ENCODE measurements around the gene CYSRT1. TPM values are rescaled to one million over a fixed set of nuclear protein-coding genes. Genes with fewer than 3 reads are reported as not detected.
A peak's percentile ranks its signal among the peaks of the same experiment; 100 is the strongest.

Gene CYSRT1
- total and polyA plus RNA-seq, 2 donors = 0.57 to 2.8 TPM

- peaks cover 13 to 30% of the 10 kb centered on the region in 2 donors for H3K4me1 ChIP-seq (ENCODE audit: control insufficient read depth in 2 of 2, insufficient read depth in 2 of 2, low read length in 2 of 2)
- H3K27me3 ChIP-seq (ENCODE audit: control insufficient read depth in 2 of 2, insufficient read depth in 1 of 2, low read length in 1 of 2) = peaks cover 0 to 4% of the 10 kb centered on the region in 2 donors
- no peak overlapping the region for H3K27ac ChIP-seq (ENCODE audit: low read depth in 1 of 2, low read length in 1 of 2)
- peaks cover 11 to 19% of the 10 kb centered on the region in 2 donors for H3K36me3 ChIP-seq (ENCODE audit: control insufficient read depth in 2 of 2, insufficient read depth in 2 of 2, low read length in 1 of 2)
- no peaks in the 10 kb centered on the region for H3K9me3 ChIP-seq (ENCODE audit: control insufficient read depth in 2 of 2, insufficient read depth in 1 of 2, low read length in 1 of 2)
- no peak for DNase-seq (ENCODE audit: low read depth in 6 of 9, low spot score in 9 of 9)
- H3K4me3 ChIP-seq (ENCODE audit: low read length in 2 of 2) = no peak overlapping the region
- 93% methylated on average over 36 of the region's 36 CpGs for WGBS
These were observed 19.8 kb downstream of the CYSRT1 start for GRCh38 chr9:137244486-137245449.

DNA sequence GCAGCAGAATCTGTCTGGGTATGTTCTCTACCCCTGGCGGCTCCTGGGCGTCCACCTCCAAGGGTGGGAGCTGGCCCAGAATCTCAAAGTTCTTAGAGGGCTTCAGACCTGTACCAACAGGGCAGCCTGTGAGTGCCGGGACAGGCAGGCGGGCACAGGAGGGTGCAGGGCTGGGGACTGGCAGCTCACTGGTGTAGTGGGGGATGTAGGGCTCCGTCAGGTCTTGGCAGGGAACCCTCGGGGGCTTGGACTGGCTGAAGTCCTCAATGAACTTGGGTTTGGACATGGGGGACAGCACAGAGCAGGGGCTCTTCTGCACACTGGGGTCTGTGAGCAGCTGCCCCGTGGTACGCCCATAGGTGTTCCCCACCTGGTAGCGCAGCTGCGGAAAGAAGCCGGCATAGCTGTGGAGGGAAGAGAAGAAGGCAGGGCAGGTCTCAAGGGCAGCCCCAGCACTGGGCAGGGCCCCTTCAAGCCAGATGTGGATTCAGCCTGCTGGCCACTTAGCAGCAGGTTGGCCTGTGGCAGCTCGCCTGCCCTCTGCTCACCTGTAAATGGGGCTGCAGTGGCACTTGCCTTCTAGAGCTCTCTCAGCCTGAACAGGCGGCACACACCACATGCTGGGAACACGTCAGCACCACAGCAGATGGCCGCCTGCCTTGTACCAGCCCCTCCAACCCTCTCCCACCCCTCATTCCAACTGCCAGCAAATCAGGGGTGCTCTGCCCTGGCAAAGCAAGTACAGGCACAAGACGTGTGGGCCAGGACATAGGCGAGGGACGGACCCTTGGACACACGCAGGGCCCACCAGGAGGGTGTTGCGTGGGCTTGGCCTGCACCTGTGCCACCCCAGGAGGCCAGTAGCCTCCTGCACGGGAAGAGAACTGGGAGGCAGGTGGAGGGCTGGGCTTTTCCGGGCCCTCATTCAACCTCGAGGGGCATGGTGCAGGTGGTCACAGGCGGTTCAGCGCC, 20.8 kb downstream of the CYSRT1 start:
- H3K27ac ChIP-seq (ENCODE audit: low read depth in 1 of 2, low read length in 1 of 2) = no peak overlapping the region
- 96% methylated on average over 25 of the region's 25 CpGs for WGBS
- no peak for DNase-seq (ENCODE audit: low read depth in 6 of 9, low spot score in 9 of 9)

GRCh38 chr9:137247135-137247915, 22.4 kb downstream of the CYSRT1 start:
- Histone ChIP-seq H3K9me3 (ENCODE audit: control insufficient read depth in 2 of 2, insufficient read depth in 1 of 2, low read length in 1 of 2) (no peaks in the 10 kb centered on the region), H3K27ac (ENCODE audit: low read depth in 1 of 2, low read length in 1 of 2) (peak overlapping the region in 1 of 2 donors; percentile 36), H3K27me3 (ENCODE audit: control insufficient read depth in 2 of 2, insufficient read depth in 1 of 2, low read length in 1 of 2) (peaks cover 0 to 15% of the 10 kb centered on the region in 2 donors), H3K36me3 (ENCODE audit: control insufficient read depth in 2 of 2, insufficient read depth in 2 of 2, low read length in 1 of 2) (peaks cover 11 to 14% of the 10 kb centered on the region in 2 donors), H3K4me3 (ENCODE audit: low read length in 2 of 2) (no peak overlapping the region), H3K4me1 (ENCODE audit: control insufficient read depth in 2 of 2, insufficient read depth in 2 of 2, low read length in 2 of 2) (peaks cover 6 to 19% of the 10 kb centered on the region in 2 donors)
- 88% methylated on average over 20 of the region's 20 CpGs for WGBS
- DNase-seq (ENCODE audit: low read depth in 6 of 9, low spot score in 9 of 9) = no peak

More for the DNA sequence above, 20.8 kb downstream of the CYSRT1 start:
- H3K36me3 ChIP-seq (ENCODE audit: control insufficient read depth in 2 of 2, insufficient read depth in 2 of 2, low read length in 1 of 2) = peaks cover 11 to 19% of the 10 kb centered on the region in 2 donors
- H3K9me3 ChIP-seq (ENCODE audit: control insufficient read depth in 2 of 2, insufficient read depth in 1 of 2, low read length in 1 of 2) = no peaks in the 10 kb centered on the region
- H3K4me1 ChIP-seq (ENCODE audit: control insufficient read depth in 2 of 2, insufficient read depth in 2 of 2, low read length in 2 of 2) = peaks cover 12 to 26% of the 10 kb centered on the region in 2 donors
- peaks cover 0 to 11% of the 10 kb centered on the region in 2 donors for H3K27me3 ChIP-seq (ENCODE audit: control insufficient read depth in 2 of 2, insufficient read depth in 1 of 2, low read length in 1 of 2)
- H3K4me3 ChIP-seq (ENCODE audit: low read length in 2 of 2) = no peak overlapping the region

- Histone ChIP-seq H3K9me3 (ENCODE audit: control insufficient read depth in 2 of 2, insufficient read depth in 1 of 2, low read length in 1 of 2) (no peaks in the 10 kb centered on the region), H3K4me3 (ENCODE audit: low read length in 2 of 2) (no peak overlapping the region), H3K27ac (ENCODE audit: low read depth in 1 of 2, low read length in 1 of 2) (no peak overlapping the region), H3K4me1 (ENCODE audit: control insufficient read depth in 2 of 2, insufficient read depth in 2 of 2, low read length in 2 of 2) (peaks cover under 1 to 14% of the 10 kb centered on the region in 2 donors), H3K27me3 (ENCODE audit: control insufficient read depth in 2 of 2, insufficient read depth in 1 of 2, low read length in 1 of 2) (peaks cover 0 to 15% of the 10 kb centered on the region in 2 donors), H3K36me3 (ENCODE audit: control insufficient read depth in 2 of 2, insufficient read depth in 2 of 2, low read length in 1 of 2) (peaks cover 6 to 9% of the 10 kb centered on the region in 2 donors)
- WGBS = 95% methylated on average over 6 of the region's 6 CpGs
- no peak for DNase-seq (ENCODE audit: low read depth in 6 of 9, low spot score in 9 of 9)
These were observed 22.9 kb downstream of the CYSRT1 start for GRCh38 chr9:137247916-137248175.

GRCh38 chr9:137250329-137251193, 25.6 kb downstream of the CYSRT1 start:
- no peaks in the 10 kb centered on the region for H3K36me3 ChIP-seq (ENCODE audit: control insufficient read depth in 2 of 2, insufficient read depth in 2 of 2, low read length in 1 of 2)
- H3K27me3 ChIP-seq (ENCODE audit: control insufficient read depth in 2 of 2, insufficient read depth in 1 of 2, low read length in 1 of 2) = peaks cover 7 to 33% of the 10 kb centered on the region in 2 donors
- DNase-seq (ENCODE audit: low read depth in 6 of 9, low spot score in 9 of 9) = no peak
- no peak overlapping the region for H3K4me3 ChIP-seq (ENCODE audit: low read length in 2 of 2)
- no peak overlapping the region for H3K27ac ChIP-seq (ENCODE audit: low read depth in 1 of 2, low read length in 1 of 2)
- H3K9me3 ChIP-seq (ENCODE audit: control insufficient read depth in 2 of 2, insufficient read depth in 1 of 2, low read length in 1 of 2) = peaks cover 0 to 2% of the 10 kb centered on the region in 2 donors
- WGBS = 94% methylated on average over 17 of the region's 18 CpGs
- peaks cover 0 to 11% of the 10 kb centered on the region in 2 donors for H3K4me1 ChIP-seq (ENCODE audit: control insufficient read depth in 2 of 2, insufficient read depth in 2 of 2, low read length in 2 of 2)

DNA sequence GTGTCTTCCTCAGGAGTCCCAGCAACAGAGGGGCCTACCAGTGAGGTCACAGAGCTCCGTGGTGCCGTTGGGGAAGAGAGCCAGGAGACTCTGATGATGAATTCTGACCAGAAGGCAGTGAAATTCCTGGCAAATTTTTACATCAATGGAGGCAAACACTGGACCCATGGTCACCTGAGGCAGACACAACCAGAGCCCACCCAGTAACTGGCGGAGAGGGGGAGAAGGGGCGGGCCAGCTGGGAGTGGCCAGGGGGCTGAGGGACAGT, 26.2 kb downstream of the CYSRT1 start, which contains the start of gene STPG3:
Gene STPG3, plus strand, starts transcription at position 93 of the 268 bp plus-strand sequence. Its CDS starts 1 bp downstream, at position 94.
- no peak within 1 kb of the TSS for H3K27ac ChIP-seq (ENCODE audit: low read depth in 1 of 2, low read length in 1 of 2)
- DNase-seq (ENCODE audit: low read depth in 6 of 9, low spot score in 9 of 9) = no peak
- peaks cover 3 to 16% of the 10 kb centered on the region in 2 donors for H3K4me1 ChIP-seq (ENCODE audit: control insufficient read depth in 2 of 2, insufficient read depth in 2 of 2, low read length in 2 of 2)
- H3K36me3 ChIP-seq (ENCODE audit: control insufficient read depth in 2 of 2, insufficient read depth in 2 of 2, low read length in 1 of 2) = no peaks in the 10 kb centered on the region
- peaks cover 7 to 33% of the 10 kb centered on the region in 2 donors for H3K27me3 ChIP-seq (ENCODE audit: control insufficient read depth in 2 of 2, insufficient read depth in 1 of 2, low read length in 1 of 2)
- peaks cover 0 to 4% of the 10 kb centered on the region in 2 donors for H3K9me3 ChIP-seq (ENCODE audit: control insufficient read depth in 2 of 2, insufficient read depth in 1 of 2, low read length in 1 of 2)
- H3K4me3 ChIP-seq (ENCODE audit: low read length in 2 of 2) = no peak within 1 kb of the TSS
- WGBS = 96% methylated on average over 4 of the region's 4 CpGs

DNA sequence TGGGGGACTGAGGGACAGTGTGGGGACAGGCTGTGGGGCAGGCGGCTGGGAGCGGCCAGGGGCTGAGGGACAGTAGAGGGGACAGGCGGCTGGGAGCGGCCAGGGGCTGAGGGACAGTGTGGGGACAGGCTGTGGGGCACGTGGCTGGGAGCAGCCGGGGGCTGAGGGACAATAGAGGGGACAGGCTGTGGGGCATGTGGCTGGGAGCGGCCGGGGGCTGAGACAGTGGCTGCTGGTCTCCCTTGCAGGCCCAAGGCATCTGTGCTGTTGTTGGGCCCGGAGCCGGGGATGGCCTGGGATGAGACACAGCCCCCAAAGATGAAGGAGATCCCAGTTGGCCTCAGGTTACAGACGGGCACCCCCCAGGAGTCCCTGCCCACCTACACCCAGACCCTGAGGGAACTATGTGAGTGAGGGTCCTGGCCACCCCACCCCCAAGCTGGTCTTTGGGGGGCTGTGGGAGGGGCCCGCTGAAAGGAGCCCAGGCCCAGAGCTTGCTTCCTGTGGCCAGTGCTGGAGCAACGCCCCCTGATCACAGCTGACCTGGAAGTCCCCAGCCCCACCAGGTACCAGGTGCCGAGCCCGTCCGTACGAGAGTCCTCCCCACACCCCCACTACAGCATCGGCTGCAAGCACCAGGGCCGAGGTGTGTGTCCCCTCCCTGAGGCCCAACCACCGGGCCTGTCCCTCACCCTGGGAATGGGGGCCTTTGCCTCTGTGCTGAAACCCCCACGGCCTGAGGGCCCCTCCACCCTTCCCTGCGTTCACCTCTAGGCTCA, 26.7 kb downstream of the CYSRT1 start:
- 96% methylated on average over 22 of the region's 22 CpGs for WGBS
- Histone ChIP-seq H3K36me3 (ENCODE audit: control insufficient read depth in 2 of 2, insufficient read depth in 2 of 2, low read length in 1 of 2) (peaks cover 1% of the 10 kb centered on the region in 2 donors), H3K9me3 (ENCODE audit: control insufficient read depth in 2 of 2, insufficient read depth in 1 of 2, low read length in 1 of 2) (peaks cover 0 to 4% of the 10 kb centered on the region in 2 donors), H3K4me1 (ENCODE audit: control insufficient read depth in 2 of 2, insufficient read depth in 2 of 2, low read length in 2 of 2) (peaks cover 7 to 21% of the 10 kb centered on the region in 2 donors), H3K27me3 (ENCODE audit: control insufficient read depth in 2 of 2, insufficient read depth in 1 of 2, low read length in 1 of 2) (peaks cover 7 to 33% of the 10 kb centered on the region in 2 donors), H3K27ac (ENCODE audit: low read depth in 1 of 2, low read length in 1 of 2) (no peak overlapping the region), H3K4me3 (ENCODE audit: low read length in 2 of 2) (no peak overlapping the region)
- no peak for DNase-seq (ENCODE audit: low read depth in 6 of 9, low spot score in 9 of 9)
